ENCODE results near the gene SLC19A1.
A peak's percentile ranks its signal among the peaks of the same experiment; 100 is the strongest.

SLC19A1 gene

GRCh38 chr21:45557616-45558043, 15.4 kb upstream of the SLC19A1 start:
- no peak for DNase-seq

- DNase-seq: no peak
These were observed 14.7 kb upstream of the SLC19A1 start for GRCh38 chr21:45556645-45557615.

- DNase-seq: no peak
These were observed 14.0 kb upstream of the SLC19A1 start for GRCh38 chr21:45556302-45556644.

GRCh38 chr21:45555557-45556301, 13.5 kb upstream of the SLC19A1 start:
- DNase-seq: peak; percentile 18 to 32

GRCh38 chr21:45555251-45555556, 13.0 kb upstream of the SLC19A1 start:
- DNase-seq: no peak

GRCh38 chr21:45554477-45555175, 12.4 kb upstream of the SLC19A1 start:
- peak; percentile 35 to 53 for DNase-seq

GRCh38 chr21:45552696-45553391, 10.6 kb upstream of the SLC19A1 start:
- DNase-seq: no peak

GRCh38 chr21:45551783-45552695, 9.8 kb upstream of the SLC19A1 start:
- DNase-seq: no peak

GRCh38 chr21:45551316-45551715, 9.1 kb upstream of the SLC19A1 start:
- no peak for DNase-seq

- DNase-seq: peak; percentile 93 to 94
These were observed 8.4 kb upstream of the SLC19A1 start for GRCh38 chr21:45550522-45551210.

GRCh38 chr21:45549626-45550463, 7.6 kb upstream of the SLC19A1 start:
- no peak for DNase-seq

GRCh38 chr21:45548711-45549491, 6.7 kb upstream of the SLC19A1 start:
- DNase-seq: no peak

GRCh38 chr21:45547545-45547900, 5.3 kb upstream of the SLC19A1 start:
- DNase-seq: no peak

- DNase-seq: no peak
These were observed 4.7 kb upstream of the SLC19A1 start for GRCh38 chr21:45546636-45547544.

GRCh38 chr21:45545691-45546531, 3.7 kb upstream of the SLC19A1 start:
- no peak for DNase-seq

GRCh38 chr21:45545236-45545570, 3.0 kb upstream of the SLC19A1 start:
- DNase-seq: no peak

GRCh38 chr21:45544449-45545235, 2.4 kb upstream of the SLC19A1 start:
- no peak for DNase-seq
